KMS-11 (cell line): ENCODE measurements around the gene SMURF1.

ENCODE experiments used
- H2AFZ ChIP-seq: fragments of 200-600 bp; sonication (generic); 2 replicates; pipeline ENCODE4 v1.6.1; 2016; ENCODE audit warnings: antibody characterized with exemption, mixed run types, low read depth
- H3K27ac ChIP-seq: fragments of 200-600 bp; sonication (generic); 2 replicates; pipeline ENCODE4 v1.6.1; 2016; ENCODE audit warnings: mild to moderate bottlenecking, mixed run types
- H3K27me3 ChIP-seq: fragments of 200-600 bp; sonication (generic); 2 replicates; pipeline ENCODE4 v1.6.1; 2017; ENCODE audit warnings: mild to moderate bottlenecking, low read depth, mixed run types, moderate library complexity; ENCODE audit not compliant: insufficient read depth
- H3K36me3 ChIP-seq: fragments of 200-600 bp; sonication (generic); 2 replicates; pipeline ENCODE4 v1.6.1; 2017; ENCODE audit warnings: mild to moderate bottlenecking, mixed run types; ENCODE audit not compliant: insufficient read depth
- H3K4me1 ChIP-seq: fragments of 200-600 bp; sonication (generic); 2 replicates; pipeline ENCODE4 v1.6.1; 2016; ENCODE audit warnings: mild to moderate bottlenecking, low read depth, mixed run types; ENCODE audit not compliant: poor library complexity, severe bottlenecking
- H3K4me2 ChIP-seq: fragments of 200-600 bp; sonication (generic); 2 replicates; pipeline ENCODE4 v1.7.0; 2016; ENCODE audit warnings: mild to moderate bottlenecking, mixed run types
- H3K4me3 ChIP-seq: fragments of 200-600 bp; sonication (generic); IDR thresholded peaks from 2 replicates; pipeline ENCODE4 v1.6.1; 2017; ENCODE audit warnings: low read depth, low read length, mixed read lengths; ENCODE audit not compliant: insufficient read depth
- H3K79me2 ChIP-seq: fragments of 200-600 bp; sonication (generic); 2 replicates; pipeline ENCODE4 v1.6.1; 2016; ENCODE audit warnings: low read depth, mixed run types; ENCODE audit not compliant: insufficient read depth
- H3K9ac ChIP-seq: fragments of 200-600 bp; sonication (generic); 2 replicates; pipeline ENCODE4 v1.6.1; 2016; ENCODE audit warnings: mild to moderate bottlenecking, mixed run types
- H4K20me1 ChIP-seq: fragments of 200-600 bp; sonication (generic); 2 replicates; pipeline ENCODE4 v1.6.1; 2016; ENCODE audit warnings: mild to moderate bottlenecking, mixed run types; ENCODE audit not compliant: insufficient read depth
- CTCF ChIP-seq: fragments of 200-600 bp; sonication (generic); conservative IDR thresholded peaks from 2 replicates; pipeline ENCODE4 v1.6.1; 2017; ENCODE audit warnings: low read depth, mild to moderate bottlenecking, antibody characterized with exemption, low read length, moderate library complexity, mixed read lengths

SMURF1 gene

GRCh38 chr7:99004216-99004615 is 139.7 kb downstream of the SMURF1 start:
- no peaks in the 10 kb centered on the region for H3K27me3 ChIP-seq
- H3K4me1 ChIP-seq: no peaks in the 10 kb centered on the region
- H3K9ac ChIP-seq: no peak overlapping the region
- TF ChIP-seq CTCF: no peak
- no peak overlapping the region for H3K27ac ChIP-seq
- H4K20me1 ChIP-seq: no peaks in the 10 kb centered on the region
- H3K36me3 ChIP-seq: peaks cover 16% of the 10 kb centered on the region; the same call in 1 of the 2 replicates
- no peak overlapping the region for H3K4me2 ChIP-seq
- peaks cover 6% of the 10 kb centered on the region; the same call in 1 of the 2 replicates for H3K79me2 ChIP-seq
- H3K4me3 ChIP-seq: no peak overlapping the region
- H2AFZ ChIP-seq: no peak overlapping the region

DNA sequence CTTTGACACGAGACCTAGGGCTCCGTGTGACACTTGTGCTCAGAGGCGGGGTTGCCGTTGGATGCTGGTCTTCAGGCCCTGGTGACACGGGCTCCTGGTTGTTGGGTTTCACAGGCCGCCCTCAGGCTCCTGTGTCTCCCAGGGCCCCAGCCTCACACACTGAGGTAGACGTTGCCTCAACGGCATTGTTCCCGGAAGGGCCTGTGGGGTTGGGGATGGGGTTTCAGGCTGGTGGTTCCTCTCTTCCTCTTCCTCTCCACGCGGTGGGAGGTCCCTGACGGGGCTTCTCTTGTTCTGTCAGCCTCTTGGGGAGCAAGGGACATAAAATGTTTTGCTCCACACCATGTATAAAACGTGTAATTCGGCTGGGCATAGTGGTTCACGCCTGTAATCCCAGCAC is 140.5 kb downstream of the SMURF1 start:
- Histone ChIP-seq H2AFZ (no peak overlapping the region), H3K4me3 (no peak overlapping the region), H3K27ac (no peak overlapping the region), H3K27me3 (no peaks in the 10 kb centered on the region), H3K79me2 (peaks cover 6% of the 10 kb centered on the region; the same call in 1 of the 2 replicates), H3K36me3 (peaks cover 11% of the 10 kb centered on the region; the same call in 1 of the 2 replicates), H4K20me1 (no peaks in the 10 kb centered on the region), H3K4me2 (no peak overlapping the region), H3K9ac (no peak overlapping the region), H3K4me1 (no peaks in the 10 kb centered on the region)
- TF ChIP-seq CTCF: no peak

DNA sequence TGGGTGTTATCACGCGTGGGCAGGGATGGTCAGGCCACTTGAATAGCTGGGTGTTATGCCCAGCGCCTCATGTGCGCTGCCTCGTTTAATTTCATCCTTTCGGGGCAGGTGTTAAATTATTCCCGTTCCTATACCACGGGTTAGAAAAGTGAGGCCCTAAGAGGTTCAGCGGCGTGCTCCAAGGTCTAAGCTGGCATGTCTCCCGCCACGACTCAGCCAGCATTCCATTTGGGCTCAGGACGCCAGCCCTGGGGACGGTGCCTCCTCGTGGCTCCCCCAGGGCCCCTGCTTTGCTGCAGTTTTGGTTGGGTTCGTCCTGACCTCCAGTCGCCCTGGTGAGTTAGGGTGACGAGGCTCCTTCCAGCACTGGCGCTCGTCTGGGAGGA is 141.1 kb downstream of the SMURF1 start:
- no peak for TF ChIP-seq CTCF
- Histone ChIP-seq H4K20me1 (no peaks in the 10 kb centered on the region), H3K4me3 (no peak overlapping the region), H3K27me3 (no peaks in the 10 kb centered on the region), H3K27ac (no peak overlapping the region), H3K36me3 (peaks cover 14% of the 10 kb centered on the region; the same call in 1 of the 2 replicates), H3K4me2 (no peak overlapping the region), H3K9ac (no peak overlapping the region), H2AFZ (no peak overlapping the region), H3K4me1 (no peaks in the 10 kb centered on the region), H3K79me2 (peaks cover 6% of the 10 kb centered on the region; the same call in 1 of the 2 replicates)

DNA sequence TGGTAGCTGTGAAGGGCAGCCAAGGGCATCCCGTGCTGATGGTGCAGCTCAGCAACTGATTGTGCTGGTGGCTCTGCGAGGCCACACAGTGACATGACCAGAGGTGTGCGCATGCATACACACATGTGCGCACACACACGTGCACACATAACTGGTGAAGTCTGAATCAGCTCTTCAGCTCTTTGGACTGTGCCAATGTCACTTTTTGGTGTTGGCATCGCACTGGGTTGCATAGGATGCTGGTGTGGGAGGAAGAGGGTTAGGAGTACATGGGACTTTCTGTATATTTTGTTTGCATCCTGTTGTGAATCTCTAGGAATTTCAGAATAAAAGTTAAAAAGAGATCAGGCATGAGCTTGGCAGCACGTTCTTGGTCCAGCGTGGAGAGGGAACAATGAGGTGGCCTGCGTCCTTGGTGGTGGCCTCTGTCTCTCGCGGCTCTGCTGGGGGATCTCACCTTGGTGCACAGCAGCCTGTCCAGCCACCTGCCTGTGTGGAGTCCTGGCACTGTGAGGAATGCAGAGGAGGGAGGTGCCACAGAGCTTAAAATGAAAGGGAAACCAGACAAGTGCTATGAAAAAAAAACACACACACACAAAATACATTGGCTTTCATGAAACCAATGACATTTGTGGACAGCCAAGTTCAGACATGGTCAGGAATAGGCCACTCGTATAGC is 141.6 kb downstream of the SMURF1 start:
- Histone ChIP-seq H3K79me2 (peaks cover 6% of the 10 kb centered on the region; the same call in 1 of the 2 replicates), H3K27me3 (no peaks in the 10 kb centered on the region), H3K9ac (no peak overlapping the region), H3K27ac (no peak overlapping the region), H2AFZ (no peak overlapping the region), H3K36me3 (peaks cover 14% of the 10 kb centered on the region; the same call in 1 of the 2 replicates), H4K20me1 (no peaks in the 10 kb centered on the region), H3K4me3 (no peak overlapping the region), H3K4me1 (no peaks in the 10 kb centered on the region), H3K4me2 (no peak overlapping the region)
- TF ChIP-seq CTCF: no peak
